Measurements from ENCODE around the gene EDIL3.
"Not testable (repeated sequence)": the region's sequence is repeated elsewhere in the genome, so short reads cannot be mapped to it uniquely, and the experiment has no call there.

EDIL3 gene

DNA sequence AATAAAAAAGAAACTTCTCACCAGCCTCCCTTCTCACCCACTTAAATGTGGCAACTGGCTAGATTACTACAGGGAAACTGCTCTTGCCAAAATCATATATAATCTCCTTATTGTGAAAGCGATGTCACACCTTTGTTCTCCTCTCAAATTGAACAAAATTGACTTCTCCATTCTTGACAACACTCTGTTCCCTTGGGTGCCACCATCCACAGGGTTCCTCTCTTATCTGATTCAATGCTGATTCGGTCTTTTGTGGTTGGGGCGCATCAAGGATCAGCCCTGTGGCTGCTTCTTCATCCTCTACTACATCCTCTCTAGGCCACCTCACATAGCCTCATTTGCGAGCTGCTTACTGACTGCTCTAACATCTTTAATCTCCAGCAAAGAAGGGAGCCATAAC lies 86.1 kb downstream of the EDIL3 start:
- FAIRE-seq: no peak

DNA sequence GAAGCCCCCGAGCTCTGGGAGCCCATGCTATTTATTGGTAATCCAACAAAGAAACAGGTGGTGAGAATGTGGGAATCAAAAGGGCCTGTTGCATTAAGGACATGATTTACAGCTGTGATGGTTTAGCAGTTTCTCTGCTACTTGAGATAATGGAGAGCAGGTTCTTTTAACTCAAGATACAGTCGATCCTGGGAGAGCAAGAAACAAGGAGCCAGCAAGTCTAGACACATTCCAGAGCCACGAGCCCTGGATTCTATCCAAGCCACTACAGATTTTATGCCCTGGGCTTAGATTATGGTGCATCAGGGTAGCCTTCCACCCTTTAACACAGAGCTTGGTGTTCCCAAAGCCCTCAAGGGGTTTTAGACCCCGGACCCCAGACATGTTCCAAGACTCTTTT lies 87.0 kb downstream of the EDIL3 start:
- FAIRE-seq: not testable (repeated sequence)

DNA sequence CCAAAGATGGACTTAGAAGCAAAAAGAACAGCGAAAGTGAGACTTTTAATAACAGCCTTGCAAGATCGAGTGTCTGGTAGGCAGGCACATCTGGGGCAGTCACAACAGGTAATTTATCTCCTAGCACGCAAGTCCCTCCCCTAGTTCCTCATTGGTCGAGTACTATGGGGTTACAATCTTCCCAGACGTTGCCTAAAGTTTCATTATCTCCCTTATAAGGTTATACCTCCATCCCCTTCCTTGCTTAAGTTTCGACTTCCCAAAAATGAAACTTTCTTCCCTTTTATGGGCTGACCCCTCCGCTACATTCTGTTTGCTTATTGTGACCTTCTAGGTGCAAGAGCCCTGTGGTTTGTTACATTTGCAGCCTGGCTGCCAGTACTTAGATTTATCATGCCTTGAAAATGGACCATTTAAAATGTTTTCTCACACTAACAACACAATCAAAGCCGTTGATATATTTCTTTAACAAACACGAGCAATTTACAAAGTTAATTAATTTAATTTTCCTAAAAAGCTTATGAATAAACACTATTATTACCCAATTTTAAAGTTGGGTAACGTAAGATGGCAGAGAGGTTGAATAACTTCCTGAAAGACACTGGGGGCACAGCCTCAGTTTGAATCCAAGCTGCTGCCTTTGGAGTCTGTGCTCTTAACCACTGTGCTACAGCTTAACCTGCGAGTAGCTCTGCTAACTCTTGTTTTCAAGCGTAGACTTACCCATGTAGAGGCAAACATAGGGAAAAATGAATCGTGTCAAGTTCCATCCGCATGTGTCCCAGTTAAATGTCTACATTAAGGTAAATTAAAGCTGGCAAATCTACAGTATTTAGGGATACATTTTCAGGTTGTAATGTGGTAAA lies 91.7 kb downstream of the EDIL3 start:
- FAIRE-seq: no peak

DNA sequence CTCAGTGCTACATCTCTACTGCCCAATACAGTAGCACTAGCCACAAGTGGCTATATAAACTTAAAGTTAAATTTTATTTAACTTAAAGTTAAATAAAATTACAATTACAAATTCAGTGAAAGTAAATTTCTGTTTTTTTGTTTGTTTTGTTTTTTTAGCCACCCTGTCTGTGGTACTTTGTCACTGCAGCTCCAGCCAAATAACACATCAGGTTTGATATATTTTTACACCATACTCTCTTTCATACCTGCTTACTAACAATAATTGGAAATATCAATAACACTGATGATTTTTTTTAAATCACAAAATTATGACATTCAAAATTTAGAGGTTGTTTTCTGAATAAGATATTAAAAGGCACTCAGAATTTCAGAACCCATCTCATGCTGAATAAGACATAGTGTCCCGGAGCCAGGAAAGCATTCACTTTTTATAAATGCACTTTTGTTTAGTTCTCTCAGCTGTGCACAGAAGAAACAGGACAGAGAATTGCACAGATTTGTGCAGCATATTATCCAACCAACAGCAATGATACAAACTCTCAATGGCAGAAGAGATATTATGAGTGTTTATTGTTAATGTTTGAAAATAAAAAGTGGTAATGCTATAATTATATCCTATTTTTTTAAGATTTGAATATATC lies 92.6 kb downstream of the EDIL3 start:
- FAIRE-seq: no peak

DNA sequence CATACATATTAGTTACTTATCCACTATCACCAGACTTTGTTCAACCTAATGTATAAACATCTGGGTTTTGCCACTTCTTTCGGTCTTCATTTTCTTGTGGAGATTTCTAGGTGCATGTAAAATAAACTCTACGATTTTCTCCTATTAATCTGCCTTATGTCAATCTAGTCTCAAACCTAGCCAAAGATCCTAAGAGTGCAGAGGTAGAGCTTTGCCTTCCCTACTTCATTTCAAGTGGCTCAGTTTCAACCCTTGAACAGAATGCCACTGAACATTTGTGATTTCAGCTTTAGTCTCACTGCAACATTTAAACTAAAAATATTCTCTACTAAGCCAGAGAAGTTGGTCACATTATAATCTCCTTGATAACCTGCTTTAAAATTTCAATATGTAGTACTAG lies 94.0 kb downstream of the EDIL3 start:
- FAIRE-seq: no peak

DNA sequence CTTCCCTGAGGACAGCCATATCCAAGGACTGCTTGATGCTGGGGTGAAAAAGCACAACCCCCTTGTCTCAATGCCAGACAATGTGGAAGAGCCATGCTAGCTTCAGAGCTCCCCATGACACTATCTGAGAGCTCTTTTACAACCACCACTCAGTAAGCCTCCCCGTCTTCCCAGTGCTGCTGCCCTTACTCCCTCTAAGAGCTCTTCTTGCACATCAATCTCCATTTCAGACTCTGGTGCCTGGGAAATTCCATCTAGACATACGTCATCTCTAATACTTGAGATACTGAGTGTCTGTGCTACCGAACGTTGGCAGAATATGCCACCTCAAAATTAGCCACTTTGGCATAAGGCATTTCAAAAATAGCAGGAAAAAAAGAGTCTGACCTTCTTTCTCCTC lies 94.5 kb downstream of the EDIL3 start:
- FAIRE-seq: no peak

DNA sequence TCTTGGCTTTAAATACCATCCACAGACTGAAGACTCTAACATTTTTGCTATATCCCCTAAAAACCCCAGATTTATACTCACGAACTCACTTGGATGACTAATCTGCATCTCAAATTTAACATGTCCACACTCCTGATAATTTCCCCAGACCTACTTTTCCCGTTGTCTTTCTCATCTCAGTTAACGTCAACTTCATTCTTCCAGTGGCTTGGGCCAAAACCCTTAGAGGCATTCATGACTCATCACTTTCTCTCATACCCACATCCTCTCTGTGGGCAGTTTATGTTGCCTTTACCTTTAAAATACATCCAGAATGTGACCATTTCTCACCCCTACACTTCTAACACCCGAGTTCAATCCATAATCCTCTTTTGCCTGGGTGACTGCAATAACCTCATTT lies 96.7 kb downstream of the EDIL3 start:
- FAIRE-seq: no peak

DNA sequence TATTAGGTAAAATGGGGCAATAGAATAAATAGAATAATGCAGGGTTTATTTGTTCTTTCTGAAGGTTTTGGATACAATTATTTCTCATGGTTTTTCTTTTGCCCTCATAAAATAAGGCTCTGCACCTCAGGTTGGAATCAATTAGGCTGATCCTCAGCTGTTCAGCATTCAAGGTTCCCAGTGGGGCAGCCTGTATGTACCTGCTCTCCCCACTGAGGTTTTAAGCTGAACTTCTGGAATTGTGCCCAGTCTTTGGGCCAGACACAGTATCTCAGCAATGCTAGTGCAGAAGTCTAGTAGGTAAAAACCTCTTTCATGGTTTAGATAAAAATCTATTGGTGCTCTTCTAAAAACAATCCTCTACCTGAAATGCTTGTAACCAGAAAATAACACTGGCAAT lies 98.0 kb downstream of the EDIL3 start:
- FAIRE-seq: no peak

DNA sequence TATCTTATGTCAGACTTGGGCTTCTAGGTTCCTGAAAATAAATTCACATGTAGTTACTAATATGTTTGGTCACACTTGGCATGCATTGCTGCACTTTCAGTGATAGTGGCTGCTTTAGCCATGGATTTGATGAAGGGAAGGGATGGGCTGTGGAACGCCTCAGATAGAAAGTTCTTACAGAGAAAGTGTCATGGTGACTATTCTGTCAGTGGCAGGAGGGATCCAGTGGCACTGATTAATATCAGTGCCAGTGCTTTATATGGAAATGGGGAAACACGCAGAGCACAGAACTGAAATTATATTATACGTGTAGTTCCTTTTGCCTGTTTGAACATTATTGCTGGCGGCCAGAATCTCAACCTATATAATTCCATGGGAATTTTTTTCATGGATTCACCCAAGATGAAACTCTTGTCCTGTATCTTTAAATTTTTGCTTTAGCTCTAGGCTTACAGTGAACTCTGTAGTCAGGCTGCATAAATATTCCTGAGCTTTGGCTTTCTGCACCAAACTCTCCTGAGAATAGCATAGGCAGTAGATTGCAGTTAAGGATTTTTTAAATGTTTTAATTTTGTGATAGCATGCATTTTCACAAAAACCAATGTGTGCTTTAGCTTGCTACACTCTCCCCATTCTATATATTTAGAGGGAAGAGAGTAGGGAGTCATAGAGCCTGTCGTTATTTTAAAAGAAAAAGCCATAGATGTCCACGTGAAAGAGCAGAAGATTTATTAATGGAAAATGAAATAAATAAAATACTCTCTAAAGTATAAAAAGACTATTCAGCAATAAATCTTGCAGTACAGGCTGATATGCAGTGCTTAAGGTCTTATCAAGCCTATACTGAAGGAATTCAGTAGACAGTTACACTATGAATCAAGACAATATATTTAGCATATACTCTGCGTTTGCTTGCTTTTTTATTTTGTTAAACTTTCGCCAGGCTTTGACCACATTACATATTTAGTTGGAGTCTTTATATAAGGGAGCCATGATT lies 98.7 kb downstream of the EDIL3 start:
- FAIRE-seq: no peak

DNA sequence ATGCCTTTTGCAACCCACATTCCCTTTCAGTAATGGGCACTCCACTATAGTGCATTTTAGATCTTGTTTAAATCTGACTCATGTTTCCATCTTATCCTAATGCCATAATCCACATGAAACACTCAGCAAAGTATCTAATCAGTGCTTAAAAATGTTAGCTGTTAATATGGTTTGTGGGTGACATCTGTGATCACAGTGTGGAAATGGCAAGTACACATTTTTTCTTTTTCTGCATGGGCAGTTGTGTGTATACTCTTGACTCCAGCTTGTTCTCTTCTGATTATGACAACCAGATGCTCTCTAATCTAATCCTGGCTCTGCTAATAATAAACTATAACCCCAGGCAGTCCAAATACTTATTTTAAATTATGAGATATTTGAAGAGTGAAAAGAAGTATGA lies 103.3 kb downstream of the EDIL3 start:
- no peak for FAIRE-seq

DNA sequence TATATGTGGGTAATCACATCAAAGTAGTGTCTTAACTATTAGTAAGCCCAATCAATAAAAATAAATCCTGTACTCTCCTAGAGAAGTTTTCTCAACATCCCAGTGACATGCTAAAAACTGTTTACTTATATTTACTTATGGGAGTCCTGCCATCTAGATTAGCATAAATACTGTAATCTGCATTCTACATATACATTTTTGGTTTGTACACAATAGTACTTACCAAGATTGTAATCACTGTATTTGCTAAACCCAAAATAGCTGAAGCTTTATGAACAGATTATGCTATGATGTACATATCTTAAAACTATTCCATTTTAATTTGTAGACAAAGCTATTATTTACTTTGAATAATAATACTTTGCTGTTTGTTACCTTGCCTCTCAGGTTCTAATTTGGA lies 105.4 kb downstream of the EDIL3 start:
- FAIRE-seq: no peak

DNA sequence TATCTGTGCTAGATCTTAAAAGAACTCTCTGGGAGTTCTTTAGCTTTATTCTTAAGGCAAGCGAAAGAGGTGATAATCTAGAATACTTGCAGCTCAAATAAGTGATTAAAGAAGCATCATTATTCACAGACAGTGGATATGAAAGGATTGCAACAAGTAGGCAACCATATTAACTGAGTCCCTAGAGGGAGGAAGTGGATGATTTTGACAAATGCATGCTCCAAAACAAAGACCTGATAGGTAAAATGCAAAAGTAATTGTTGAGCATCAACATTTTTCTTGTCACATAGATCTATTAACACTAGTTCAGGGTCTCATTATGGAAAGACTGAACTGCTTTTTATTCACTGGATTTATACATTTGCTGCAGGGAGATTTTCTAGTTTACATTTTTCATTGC lies 109.1 kb downstream of the EDIL3 start:
- no peak for FAIRE-seq

DNA sequence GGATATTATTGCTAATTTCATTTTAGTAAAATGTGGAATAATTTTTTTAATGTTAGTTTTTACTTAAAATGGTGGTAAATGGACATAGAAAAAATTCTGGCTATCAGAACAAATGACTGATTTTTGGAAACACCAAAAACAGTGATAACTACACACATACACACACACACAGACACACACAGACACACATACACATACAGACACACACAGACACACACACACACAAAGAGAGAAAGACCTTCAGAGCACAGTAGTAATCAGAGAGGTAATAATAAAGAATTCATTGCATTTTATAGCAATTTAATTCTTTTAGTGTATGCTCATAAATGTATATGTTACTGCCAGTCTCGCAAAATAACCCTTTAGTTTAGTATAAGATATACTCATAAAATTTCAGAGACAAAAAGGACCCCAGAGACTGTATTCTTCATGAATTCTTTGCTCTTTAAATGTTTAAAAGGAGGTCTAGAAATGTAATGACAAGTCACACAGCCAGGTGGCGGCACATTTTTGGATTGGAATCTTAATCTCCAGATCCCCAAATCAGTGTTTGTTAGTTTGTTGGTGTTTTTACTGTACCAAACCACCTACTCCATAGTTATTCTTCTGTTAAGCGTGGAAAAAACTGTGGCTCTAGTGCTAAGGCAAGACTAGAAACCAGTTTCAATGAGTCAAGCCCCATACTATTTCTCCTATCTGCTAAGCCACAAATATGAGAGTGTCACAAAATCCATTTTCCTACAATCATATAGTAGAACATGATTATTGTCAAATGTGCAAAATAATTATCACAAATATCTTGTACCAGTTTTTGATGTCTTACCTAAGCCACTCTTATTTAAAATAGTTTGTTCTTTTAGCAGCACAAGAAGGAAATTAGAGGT lies 109.9 kb downstream of the EDIL3 start:
- no peak for FAIRE-seq

DNA sequence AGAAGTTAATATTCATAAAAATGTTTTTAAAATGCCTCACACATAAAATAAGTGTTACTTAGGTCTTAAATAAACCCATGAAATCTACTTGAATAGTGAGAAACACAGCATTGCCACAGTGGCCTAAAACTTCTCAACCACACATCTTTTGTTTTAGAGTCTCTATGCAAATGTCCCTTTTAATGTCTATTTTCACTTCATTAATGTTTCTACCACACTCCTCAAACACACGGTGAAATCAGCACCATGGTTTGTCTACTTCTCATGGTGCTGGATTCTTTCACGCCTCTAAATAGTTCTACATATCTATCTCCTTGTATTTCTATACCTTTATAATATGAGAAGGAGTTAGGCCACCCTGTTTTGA lies 111.2 kb downstream of the EDIL3 start:
- no peak for FAIRE-seq

DNA sequence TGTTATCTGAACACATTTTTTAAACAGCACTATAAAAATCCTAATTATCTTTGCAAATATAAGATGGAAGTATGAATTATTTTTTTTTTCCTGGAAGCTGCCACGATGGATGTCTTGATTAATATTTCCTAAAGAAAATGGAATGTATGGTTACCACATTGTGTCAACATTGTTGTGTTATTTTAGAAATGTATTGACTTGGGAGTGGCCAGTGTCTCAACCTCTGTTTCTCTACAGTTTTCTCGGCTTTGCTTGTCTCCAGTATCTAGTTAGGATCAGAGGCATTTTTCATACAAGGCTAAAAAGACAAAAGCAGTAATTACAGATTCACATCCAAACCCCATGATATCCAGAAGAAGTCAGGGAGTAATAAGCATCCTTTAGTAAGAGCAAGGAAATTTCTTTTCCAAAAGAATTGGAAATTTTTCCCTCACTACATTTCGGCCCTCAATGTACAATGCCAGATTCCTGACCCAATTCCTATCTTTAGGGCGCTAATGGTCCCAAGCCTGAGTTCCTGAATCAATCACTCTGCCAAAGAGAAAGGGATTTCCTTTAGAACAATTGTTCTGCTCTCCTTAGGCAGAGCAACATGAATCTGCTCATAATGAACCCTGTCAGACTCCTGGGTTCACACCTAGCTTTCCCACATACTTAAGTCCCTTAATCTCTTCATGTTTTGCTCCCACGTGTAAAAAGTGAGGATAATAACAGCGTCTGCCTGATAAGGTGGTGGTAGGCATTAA lies 111.7 kb downstream of the EDIL3 start:
- FAIRE-seq: no peak

DNA sequence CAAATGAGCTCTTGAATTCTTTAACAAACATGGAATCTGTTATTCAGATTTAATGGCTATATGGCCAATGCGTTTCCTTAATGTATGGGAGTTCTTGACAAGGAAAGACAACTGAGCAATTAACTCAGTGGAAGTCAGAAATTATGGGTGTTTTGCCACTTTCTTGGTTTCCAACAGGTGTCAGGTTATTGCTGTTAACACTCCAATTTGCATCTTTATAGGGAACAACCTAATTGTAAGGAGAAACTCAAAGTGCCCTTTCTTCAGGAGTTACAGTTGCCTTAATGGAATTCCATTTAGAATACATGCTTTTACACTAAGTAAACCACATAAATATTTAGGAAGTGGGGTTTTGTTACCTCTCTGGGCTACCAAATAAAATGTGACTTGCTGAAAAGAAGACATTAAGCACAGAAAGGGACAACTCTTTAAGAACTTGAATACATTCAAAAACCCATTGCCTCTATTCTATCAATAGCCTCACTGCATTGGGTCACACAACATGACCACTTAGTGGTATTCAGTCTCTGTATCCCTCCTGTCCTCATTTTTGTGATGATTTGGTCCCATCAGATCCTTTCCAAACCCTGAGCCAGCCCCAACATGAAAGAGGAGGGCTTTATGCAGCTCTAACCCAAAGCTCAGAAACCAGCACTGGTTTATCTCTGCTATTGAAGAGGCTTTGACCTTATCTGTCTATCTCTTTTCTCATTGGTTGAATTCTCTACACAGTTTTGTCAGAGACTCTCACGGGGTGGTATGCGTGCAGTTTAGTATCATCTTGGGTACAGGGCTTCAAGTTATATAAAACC lies 118.7 kb downstream of the EDIL3 start:
- no peak for FAIRE-seq

DNA sequence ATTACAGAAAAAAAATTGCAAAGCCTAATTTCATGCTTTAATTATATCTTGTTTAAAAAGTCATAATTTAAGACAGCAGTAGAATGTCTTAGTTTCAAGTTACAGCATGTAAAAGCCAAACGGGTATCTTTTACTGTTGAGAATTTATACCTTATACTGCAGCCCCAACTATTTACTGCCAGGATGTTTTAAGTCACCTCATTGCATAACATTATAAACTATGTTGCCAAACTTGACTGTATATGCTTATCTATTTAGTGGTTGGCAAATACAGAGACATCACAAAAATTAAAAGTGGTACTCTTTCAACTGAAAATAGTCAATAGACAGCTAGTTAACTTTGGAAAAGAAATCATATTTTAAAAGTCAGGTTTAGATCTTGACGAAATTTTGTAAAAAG lies 119.5 kb downstream of the EDIL3 start:
- FAIRE-seq: no peak

DNA sequence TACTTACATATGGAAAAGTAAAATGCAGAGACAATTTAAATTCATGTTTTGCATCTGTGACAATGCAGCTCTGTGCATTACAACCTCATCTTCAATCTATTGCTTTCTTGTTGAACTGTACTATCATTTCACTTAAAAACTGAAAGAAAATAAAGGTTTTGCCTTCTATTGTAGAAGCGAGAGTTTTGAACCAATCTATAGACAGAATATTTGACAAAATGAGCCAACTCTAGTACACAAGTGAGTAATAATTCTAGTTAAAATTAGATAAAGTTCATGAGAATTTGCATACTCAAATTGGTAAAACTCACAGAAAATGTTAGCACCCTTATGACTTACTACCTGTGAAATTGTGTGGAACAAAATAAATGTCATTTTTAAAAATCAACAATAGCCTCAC lies 123.7 kb downstream of the EDIL3 start:
- FAIRE-seq: no peak

DNA sequence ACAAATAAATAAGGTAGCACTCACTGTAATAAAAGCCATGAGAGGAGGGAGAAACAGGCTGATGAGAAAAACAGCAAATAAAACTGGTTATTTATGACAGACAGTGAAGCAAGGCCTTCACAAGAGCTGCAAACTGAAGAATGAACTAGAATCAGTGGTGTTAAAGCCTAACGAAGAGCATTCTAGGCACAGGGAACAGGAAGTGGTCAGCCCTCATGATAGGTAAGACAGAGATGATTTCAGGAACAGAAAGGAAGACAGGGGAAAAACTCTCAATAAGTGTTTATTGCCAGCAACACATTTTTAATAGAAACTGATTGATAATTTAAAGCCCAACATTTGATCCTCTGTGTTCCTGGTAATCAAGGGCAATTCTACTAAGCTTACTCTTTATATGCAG lies 124.5 kb downstream of the EDIL3 start:
- no peak for FAIRE-seq

DNA sequence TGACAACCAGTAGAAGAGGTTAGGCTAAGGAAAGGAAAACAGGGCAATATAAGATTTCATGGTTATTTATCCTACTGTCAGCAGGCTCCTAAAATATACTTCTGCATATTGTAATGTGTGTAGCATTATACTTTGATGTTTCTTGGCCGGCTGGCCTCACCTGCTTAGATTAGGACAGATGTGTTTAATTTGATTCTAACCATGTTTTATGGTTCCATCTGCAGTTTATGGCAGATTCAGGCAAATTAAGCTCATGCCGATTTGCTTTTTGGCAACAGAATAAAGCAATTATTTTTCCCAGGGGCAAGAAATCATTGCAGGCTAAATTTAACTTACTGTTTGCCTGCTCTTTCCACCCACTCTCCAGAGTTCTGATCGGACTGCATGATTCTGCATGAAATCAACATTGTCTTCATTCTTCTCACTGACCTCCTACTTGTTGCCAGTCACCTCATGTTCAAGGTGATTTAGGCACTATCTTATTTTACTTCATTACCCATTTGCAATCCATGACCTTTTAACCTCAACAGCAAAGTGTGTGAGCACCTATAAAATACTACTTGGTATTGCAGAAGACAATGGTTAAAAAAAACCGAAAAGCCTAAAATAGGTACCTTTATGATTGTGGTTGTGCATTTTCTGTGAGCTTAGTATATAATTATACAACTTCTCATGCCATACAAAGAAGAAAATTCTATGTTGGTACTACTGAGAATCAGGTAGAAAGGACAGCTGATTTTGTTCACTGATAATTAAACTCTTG lies 125.2 kb downstream of the EDIL3 start:
- FAIRE-seq: peak; percentile 43
